DND-41 (cell line): Measurements from ENCODE around the gene PARP1.

Source experiments
- ATAC-seq: fragments of 200-7000 bp; cut with Tn5 transposase; 3 replicates; pipeline ENCODE4 v1.9.1; 2021; ENCODE audit warnings: low read depth; ENCODE audit not compliant: insufficient read depth
- DNase-seq: peaks from one replicate; pipeline ENCODE4 v3.0.0-alpha.2; 2020
- H2AFZ ChIP-seq: 2 replicates; pipeline ENCODE4 v1.6.0; 2012; ENCODE audit warnings: low read depth, low read length
- H3K27ac ChIP-seq: 2 replicates; pipeline ENCODE4 v1.5.1; 2012; ENCODE audit warnings: low read length, inconsistent platforms
- H3K27me3 ChIP-seq: fragments of 200-600 bp; sonication (generic); 2 replicates; pipeline ENCODE4 v1.6.0; 2012; ENCODE audit warnings: low read length, mild to moderate bottlenecking, inconsistent platforms; ENCODE audit not compliant: insufficient read depth, poor library complexity
- H3K36me3 ChIP-seq: 2 replicates; pipeline ENCODE4 v1.5.1; 2012; ENCODE audit warnings: low read length, inconsistent platforms; ENCODE audit not compliant: insufficient read depth
- H3K4me1 ChIP-seq: 2 replicates; pipeline ENCODE4 v1.5.1; 2012; ENCODE audit warnings: mild to moderate bottlenecking, low read length; ENCODE audit not compliant: insufficient read depth
- H3K4me2 ChIP-seq: 2 replicates; pipeline ENCODE4 v1.6.0; 2012; ENCODE audit warnings: mild to moderate bottlenecking, moderate library complexity, low read length, inconsistent platforms; ENCODE audit not compliant: insufficient read depth
- H3K4me3 ChIP-seq, 2 experiments: fragments of 200-600 bp in 1 of 2; shearing (Covaris generic) in 1 of 2; 2 replicates each; pipeline ENCODE4 v1.5.1; 2012 to 2016; ENCODE audit warnings: inconsistent platforms in 2 of 2, low read length in 2 of 2, mild to moderate bottlenecking in 2 of 2, low read depth in 1 of 2, moderate library complexity in 1 of 2
- H3K79me2 ChIP-seq: 2 replicates; pipeline ENCODE4 v1.6.0; 2012; ENCODE audit warnings: low read length, inconsistent platforms; ENCODE audit not compliant: insufficient read depth
- H3K9ac ChIP-seq: 2 replicates; pipeline ENCODE4 v1.6.0; 2012; ENCODE audit warnings: low read depth, mild to moderate bottlenecking, inconsistent platforms, low read length, moderate library complexity
- H3K9me3 ChIP-seq: 2 replicates; pipeline ENCODE4 v1.5.1; 2012; ENCODE audit warnings: low read length, moderate library complexity, mild to moderate bottlenecking, inconsistent platforms; ENCODE audit not compliant: insufficient read depth, severe bottlenecking
- H4K20me1 ChIP-seq: 2 replicates; pipeline ENCODE4 v1.6.0; 2012; ENCODE audit warnings: low read length; ENCODE audit not compliant: insufficient read depth
- CTCF ChIP-seq: IDR thresholded peaks from 2 replicates; pipeline ENCODE4 v1.5.1; 2012; ENCODE audit warnings: borderline replicate concordance, low read length, moderate library complexity, mild to moderate bottlenecking; ENCODE audit not compliant: poor library complexity, severe bottlenecking; ENCODE audit errors: extremely low read depth
- EZH2 ChIP-seq: IDR thresholded peaks from 3 replicates; pipeline ENCODE4 v1.6.1; 2012; ENCODE audit warnings: borderline replicate concordance, low read depth, mild to moderate bottlenecking, moderate library complexity, low read length, inconsistent platforms; ENCODE audit not compliant: severe bottlenecking

Gene PARP1

GRCh38 chr1:226401355-226402303 lies 6.3 kb downstream of the PARP1 start:
- no peak overlapping the region for H3K27ac ChIP-seq
- TF ChIP-seq CTCF = no peak
- no peak for TF ChIP-seq EZH2
- H3K27me3 ChIP-seq = no peaks in the 10 kb centered on the region
- no peak overlapping the region for H2AFZ ChIP-seq
- ATAC-seq = no peak
- H3K9ac ChIP-seq = no peak overlapping the region
- H3K4me2 ChIP-seq = no peak overlapping the region
- peaks cover 56% of the 10 kb centered on the region for H4K20me1 ChIP-seq
- peaks cover 83% of the 10 kb centered on the region for H3K79me2 ChIP-seq
- H3K36me3 ChIP-seq = peaks cover 67% of the 10 kb centered on the region
- peaks cover 26% of the 10 kb centered on the region for H3K4me1 ChIP-seq
- no peak overlapping the region for H3K4me3 ChIP-seq
- H3K9me3 ChIP-seq = no peaks in the 10 kb centered on the region
- no peak for DNase-seq

DNA sequence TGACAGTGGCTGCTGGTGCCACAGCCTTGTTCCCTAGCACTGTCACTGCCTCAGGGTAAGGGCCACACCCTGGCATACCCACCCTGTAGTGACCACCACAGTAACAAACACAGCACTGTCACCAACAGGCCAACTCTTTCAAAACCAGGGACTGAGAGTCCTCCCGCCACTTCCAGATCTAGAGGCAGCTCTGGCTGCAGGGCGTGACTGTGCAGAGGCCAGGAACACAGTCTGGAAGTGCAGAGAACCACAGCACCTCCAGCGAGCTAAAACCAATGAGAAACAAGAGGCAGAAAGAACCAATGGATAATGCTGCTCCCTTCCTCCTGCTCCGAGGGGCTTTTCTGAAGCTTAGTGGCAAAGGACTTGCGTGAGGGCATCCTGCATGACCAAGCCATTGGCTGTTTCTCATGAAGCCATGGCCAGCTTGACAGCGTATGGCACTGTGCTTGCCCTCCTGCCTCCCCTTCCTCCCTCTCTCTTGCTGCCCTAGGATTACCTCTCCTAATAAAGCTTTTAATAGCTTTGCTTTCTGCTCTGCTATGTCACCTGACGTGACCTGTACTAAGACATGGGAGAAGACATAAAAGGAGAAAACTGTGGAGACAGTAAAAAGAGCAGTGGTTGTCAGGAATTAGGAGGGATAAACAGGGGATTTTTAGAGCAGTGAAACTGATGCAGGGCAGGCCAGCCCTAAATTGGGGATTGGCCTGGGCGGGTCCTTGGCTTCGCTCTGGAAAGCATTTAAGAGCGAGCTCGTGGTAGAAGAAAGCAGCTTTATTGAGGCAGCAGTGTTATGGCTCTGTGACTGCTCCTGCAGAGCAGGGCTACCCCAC lies 7.2 kb downstream of the PARP1 start:
- Histone ChIP-seq H3K4me2 (no peak overlapping the region), H3K79me2 (peaks cover 78% of the 10 kb centered on the region), H3K9ac (no peak overlapping the region), H3K9me3 (no peaks in the 10 kb centered on the region), H3K4me3 (no peak overlapping the region), H3K4me1 (peaks cover 18% of the 10 kb centered on the region), H3K36me3 (peaks cover 67% of the 10 kb centered on the region), H4K20me1 (peaks cover 49% of the 10 kb centered on the region), H3K27ac (no peak overlapping the region), H2AFZ (no peak overlapping the region), H3K27me3 (no peaks in the 10 kb centered on the region)
- ATAC-seq (no peak), DNase-seq (no peak)
- TF ChIP-seq CTCF (no peak), EZH2 (no peak)

DNA sequence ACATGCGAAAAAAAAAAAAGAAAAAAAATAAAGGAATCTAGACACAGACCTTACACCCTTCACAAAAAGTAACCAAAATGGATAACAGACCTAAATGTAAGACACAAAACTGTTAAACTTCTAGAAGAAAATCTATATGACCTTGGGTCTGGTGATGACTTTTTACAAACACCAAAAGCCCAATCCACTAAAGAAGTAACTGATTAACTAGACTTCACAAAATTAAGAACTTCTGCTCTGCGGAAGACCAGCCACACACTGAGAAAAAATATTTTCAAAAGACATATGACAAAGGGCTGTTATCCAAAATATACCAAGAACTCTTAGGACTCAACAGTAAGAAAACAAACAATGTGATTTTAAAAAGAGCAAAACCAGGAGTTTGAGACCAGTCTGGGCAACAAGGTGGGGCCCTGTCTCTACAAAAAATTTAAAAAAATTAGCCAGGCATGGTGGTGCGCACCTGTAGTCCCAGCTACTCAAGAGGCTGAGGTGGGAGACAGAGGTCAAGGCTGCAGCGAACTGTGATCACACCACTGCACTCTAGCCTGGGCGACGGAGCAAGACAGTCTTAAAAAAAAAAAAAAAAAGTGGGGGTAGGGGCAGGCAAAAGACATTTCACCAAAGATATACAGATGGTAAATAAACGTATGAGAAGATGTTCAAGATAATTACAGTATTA lies 9.8 kb downstream of the PARP1 start:
- Histone ChIP-seq H3K79me2 (peaks cover 67% of the 10 kb centered on the region), H4K20me1 (peaks cover 32% of the 10 kb centered on the region), H3K4me1 (no peaks in the 10 kb centered on the region), H3K27me3 (no peaks in the 10 kb centered on the region), H2AFZ (no peak overlapping the region), H3K9ac (no peak overlapping the region), H3K36me3 (peaks cover 84% of the 10 kb centered on the region), H3K4me2 (no peak overlapping the region), H3K27ac (no peak overlapping the region), H3K4me3 (no peak overlapping the region), H3K9me3 (no peaks in the 10 kb centered on the region)
- ATAC-seq (no peak), DNase-seq (no peak)
- TF ChIP-seq CTCF = no peak
- no peak for TF ChIP-seq EZH2
